HG03095 (cell line): ENCODE measurements around the gene GPS1.

Source experiments
- ATAC-seq: cut with Tn5 transposase; IDR thresholded peaks from one replicate; pipeline ENCODE4 v1.9.1; 2021; ENCODE audit warnings: moderate library complexity; ENCODE audit not compliant: unreplicated experiment

GPS1 gene

GRCh38 chr17:82076018-82076784 is 24.5 kb downstream of the GPS1 start:
- no peak for ATAC-seq

GRCh38 chr17:82076785-82077591 is 25.3 kb downstream of the GPS1 start:
- no peak for ATAC-seq

- no peak for ATAC-seq
These were observed 26.1 kb downstream of the GPS1 start for GRCh38 chr17:82077617-82078358.

GRCh38 chr17:82078433-82078832 is 26.7 kb downstream of the GPS1 start:
- no peak for ATAC-seq

DNA sequence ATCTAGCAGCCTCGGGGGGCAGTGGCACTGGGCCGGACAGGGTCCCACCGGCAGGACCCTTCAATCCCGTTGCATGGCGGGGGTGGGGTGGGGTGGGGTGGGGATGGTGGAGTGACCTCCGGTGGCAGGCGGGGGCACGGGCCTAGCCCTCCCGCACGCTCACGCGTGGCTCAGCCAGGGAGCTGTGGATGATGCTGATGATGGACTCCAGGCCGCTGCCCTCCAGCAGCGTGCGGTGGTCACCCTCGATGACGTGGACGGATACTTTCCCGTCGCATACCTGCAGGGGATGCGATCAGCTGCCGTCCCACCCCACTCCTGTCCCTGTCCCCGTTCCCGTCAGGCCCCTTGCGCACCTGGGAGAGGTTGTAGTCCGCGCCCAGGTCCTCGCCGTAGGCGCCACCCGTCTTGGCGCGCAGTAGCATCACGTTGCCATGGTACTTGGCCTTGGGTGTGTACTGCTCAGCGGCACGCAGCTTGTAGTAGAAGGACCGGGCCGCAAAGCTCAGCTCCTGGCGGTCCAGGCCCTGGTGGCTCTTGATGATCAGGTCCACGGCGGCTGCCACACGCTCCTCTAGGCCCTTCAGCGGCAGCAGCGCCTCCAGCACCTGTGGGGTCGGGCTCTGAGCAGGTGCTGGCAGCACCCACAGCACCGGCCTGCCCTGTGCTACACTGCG is 27.4 kb downstream of the GPS1 start:
- ATAC-seq, result no peak

DNA sequence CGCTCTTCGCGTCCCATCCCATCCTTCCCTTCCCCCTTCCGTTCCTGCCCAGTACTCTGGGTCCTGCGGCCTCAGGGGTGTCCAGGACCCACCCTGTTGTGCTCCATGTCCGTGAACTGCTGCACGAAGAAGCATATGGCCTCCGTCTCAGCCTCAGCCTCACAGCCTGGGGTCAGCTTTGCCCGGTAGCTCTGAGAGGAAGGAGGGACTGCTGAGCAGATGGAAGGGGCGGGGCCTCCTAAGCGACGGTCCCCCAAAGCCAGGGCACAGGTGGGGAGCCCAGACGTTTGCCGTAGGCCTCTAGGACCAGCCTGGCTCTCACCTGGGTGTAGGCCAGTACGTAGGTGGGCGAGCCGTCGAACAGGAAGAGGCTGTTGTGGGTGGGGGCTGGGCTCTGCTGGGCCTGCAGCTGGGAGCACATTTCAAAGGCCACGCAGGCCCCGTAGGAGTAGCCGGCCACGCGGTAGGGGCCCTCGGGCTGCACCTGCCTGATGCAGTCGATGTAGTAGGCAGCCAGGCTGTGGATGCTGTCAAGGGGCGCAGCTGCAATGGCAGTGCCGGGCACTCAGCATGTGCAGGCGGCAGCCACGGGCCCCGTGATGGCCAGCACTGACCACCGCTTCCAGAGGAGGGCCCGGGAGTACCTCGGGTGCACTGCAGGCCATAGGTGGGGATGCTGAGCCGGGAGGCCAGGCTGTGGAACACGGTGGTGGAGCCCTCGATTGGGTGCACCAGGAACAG is 28.5 kb downstream of the GPS1 start:
- ATAC-seq, result no peak

DNA sequence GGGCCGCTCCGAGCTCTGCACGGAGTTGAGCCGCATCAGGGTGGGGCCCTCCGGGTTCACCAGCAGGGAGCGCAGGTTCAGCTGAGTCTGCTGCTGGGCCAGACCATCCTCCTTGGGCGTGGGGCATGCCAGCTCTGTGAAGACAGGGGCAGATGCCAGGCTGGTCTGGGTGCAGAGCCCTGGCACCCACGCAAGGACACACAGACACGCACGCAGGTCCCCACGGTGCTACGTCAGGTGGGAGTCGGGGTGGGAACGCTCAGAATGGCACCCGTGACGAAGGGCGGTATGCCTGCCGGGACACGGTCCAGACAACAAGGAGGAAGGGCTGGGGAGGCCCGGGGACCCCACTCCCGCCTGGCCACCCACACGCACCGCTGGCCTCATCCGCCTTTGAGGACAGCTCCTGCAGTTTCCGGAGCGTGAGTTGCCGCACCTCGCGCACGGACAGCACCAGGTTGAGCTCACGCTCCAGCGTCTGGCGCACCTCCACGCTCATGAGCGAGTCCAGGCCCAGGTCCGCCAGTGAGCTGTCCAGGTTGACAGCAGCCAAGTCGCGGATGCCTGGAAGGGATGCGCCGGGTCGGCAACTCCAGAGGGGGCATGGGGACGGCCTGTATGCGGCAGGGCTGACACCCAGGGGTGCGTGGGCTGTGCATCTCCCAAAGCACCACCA is 29.2 kb downstream of the GPS1 start:
- no peak for ATAC-seq

- no peak for ATAC-seq
These were observed 29.8 kb downstream of the GPS1 start for GRCh38 chr17:82081546-82081945.

DNA sequence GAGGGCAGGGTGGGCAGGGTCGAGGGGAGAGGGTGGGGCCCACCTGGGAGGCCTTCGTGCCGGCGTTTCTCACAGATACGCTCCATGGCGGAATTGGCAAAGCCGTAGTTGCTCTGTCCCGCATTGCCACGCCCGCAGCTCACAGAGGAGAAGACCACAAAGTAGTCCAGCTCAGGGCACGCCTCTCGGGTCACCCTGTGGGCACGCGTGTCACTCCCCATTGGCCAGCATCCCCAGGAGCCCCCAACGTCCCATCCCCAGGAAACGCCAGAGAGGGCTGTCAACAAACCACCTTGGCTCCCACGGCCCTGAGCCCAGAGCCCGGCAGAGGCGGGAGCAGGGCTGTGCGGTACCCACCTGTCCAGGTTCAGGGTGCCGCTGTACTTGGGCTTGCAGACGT is 30.3 kb downstream of the GPS1 start:
- ATAC-seq, result no peak

DNA sequence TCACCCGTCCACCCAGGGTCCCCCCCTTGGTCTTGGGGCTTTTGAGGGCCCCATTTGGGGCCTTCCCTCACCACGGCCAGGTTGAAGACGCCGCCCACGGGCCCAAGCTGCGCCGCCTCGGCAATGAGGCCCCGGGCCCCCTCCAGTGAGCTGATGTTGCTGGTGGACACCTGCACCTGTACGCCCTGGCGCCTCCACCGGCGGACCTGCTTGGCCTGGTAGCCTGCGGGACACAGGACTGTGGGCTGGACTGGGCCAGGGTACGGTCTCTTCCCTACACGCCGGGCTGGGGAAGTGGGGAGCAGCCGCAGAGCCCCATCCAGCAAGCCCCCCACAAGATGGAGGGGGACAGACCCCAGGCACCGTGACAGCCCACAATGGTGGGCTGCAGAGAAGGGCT is 30.8 kb downstream of the GPS1 start:
- no peak for ATAC-seq

- ATAC-seq, result no peak
These were observed 31.3 kb downstream of the GPS1 start for GRCh38 chr17:82083009-82083408.

GRCh38 chr17:82083533-82084359 is 32.0 kb downstream of the GPS1 start:
- ATAC-seq, result no peak

DNA sequence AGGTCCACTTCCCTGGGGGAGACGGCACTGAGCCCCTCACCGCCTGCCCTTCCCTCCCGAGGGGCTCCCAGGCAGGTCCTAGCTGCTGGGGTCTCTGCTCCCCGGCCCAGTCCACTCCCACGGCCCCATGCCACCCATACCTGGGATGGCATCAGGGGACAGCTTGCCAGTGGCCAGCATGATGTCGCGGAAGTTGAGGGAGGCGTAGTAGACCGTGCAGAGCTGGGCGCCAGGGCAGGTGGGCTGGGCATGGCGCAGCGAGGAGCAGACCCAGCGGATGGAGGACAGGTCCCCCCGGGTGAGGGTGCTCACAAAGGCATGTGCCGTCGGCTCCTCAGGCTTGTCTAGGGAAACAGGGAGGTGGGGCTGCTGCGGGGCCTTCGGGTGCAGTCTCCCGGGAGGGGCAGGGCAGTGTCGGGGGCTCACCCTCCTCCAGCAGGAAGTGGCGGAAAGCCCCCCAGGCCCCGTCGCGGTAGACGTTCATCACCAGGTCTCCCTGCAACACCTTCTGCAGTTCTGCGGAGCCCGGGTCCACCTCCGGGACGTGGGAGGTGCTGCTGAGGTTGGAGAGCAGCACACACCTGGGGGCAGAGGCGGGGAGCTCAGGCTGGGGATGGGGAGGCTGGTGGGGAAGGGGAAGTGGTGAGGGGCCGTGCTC is 32.8 kb downstream of the GPS1 start:
- ATAC-seq, result no peak

DNA sequence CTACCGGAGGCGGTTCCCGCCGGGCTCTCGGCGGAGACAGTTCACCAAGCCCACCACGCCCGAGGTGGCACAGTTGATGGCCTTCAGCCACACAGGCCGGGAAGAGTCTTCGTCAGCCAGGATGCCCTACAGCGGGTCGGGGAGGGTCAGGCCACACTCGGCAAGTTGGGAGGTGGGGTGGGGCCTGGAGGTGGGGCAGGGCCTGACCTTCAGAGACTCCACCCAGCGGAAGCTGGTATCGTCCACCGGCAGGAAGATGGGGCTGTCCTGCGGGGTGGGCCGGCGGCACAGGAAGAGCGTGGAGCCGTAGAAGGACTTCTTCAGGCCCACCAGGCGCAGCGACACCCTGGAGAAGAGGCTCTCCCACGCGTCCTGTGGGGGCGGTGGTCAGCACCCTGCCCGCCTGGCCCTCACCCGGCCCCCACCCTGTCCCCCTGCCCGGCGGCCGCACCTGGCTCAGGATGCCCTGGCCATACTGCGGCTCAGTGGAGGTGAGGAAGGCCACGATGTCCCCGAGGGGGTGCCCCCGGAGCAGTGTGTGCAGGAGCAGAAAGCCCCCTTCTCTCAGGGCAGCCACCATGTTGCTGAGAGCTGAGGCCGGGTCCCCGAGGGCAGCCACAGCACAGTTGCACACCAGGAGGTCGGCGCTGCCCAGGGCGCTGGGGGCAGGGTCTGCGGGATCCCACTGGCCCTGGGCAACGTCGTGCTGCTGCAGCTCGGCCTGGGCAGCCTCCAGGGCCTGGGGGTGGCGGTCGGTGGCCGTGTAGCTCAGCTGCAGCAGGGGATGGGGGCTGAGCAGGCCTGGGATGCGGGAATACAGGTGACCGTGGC is 33.5 kb downstream of the GPS1 start:
- ATAC-seq, result no peak

DNA sequence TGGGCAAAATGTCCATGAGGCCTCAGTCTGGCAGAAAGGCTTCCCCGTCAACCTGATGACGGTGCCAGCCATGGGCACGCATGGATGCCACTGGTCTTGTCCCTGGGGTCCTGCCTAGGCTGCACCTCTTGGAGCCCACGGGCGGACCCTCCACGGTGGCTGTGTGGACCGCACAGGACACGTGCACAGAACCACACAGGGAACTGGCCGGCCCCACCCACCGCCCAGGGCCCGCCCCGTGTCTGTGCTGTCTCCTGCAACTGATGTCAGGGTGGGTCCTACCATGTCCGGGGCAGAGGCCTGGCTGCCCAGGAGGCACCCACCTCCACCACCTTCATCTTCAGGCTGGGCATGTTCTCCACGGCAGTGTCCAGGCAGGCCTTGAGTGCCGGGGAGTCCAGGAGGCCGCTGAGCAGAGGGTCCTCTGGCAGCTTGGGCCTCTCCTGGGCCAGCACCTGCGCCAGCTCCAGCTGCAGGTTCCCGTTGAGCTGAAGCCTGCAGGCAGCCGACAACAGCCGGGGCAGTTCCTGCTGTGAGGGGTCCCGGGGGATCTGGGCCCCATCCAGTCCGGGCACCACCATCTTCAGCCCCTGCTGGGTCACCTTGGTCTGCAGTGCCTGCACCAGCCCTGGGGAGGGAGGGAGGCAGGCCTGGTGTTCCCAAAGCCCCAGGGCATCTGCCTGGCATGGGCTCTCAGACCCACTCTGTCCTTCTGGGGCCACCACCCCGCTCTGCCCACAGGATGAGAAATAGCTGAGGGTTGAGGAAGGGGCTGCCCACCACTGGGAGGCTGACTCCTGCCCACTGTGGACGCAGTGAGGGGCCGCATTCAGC is 34.5 kb downstream of the GPS1 start:
- ATAC-seq, result no peak
